Activated CD8-positive, alpha-beta memory T cell treated with anti-CD3 and anti-CD28 coated beads, Interleukin-2, amount 50 U/mL, for 48 hours (primary cell): ENCODE data around the gene CHCT1.
A peak's percentile ranks its signal among the peaks of the same experiment; 100 is the strongest.
"Not testable (repeated sequence)": the region's sequence is repeated elsewhere in the genome, so short reads cannot be mapped to it uniquely, and the experiment has no call there.

Experiments used
- DNase-seq: peaks from one replicate; pipeline ENCODE4 v3.0.0-alpha.2; 2020

Gene CHCT1

GRCh38 chr17:60422162-60422665, at the start of gene CHCT1:
Gene CHCT1, plus strand, starts transcription at chr17:60422489. Its CDS starts 104 bp downstream, at chr17:60422593.
- no peak for DNase-seq

GRCh38 chr17:60372790-60373483, 49.4 kb upstream of the CHCT1 start:
- no peak for DNase-seq

GRCh38 chr17:60378187-60378586, 44.1 kb upstream of the CHCT1 start:
- DNase-seq, result not testable (repeated sequence)

GRCh38 chr17:60379461-60379860, 42.8 kb upstream of the CHCT1 start:
- DNase-seq, result not testable (repeated sequence)

- DNase-seq, result no peak
Observed at GRCh38 chr17:60381958-60382357, 40.3 kb upstream of the CHCT1 start.

- no peak for DNase-seq
Observed at GRCh38 chr17:60383379-60383778, 38.9 kb upstream of the CHCT1 start.

GRCh38 chr17:60384921-60385320, 37.4 kb upstream of the CHCT1 start:
- DNase-seq, result not testable (repeated sequence)

GRCh38 chr17:60386147-60387058, 35.9 kb upstream of the CHCT1 start:
- DNase-seq, result no peak

- no peak for DNase-seq
Observed at GRCh38 chr17:60387666-60388065, 34.6 kb upstream of the CHCT1 start.

GRCh38 chr17:60388742-60389141, 33.5 kb upstream of the CHCT1 start:
- no peak for DNase-seq

- DNase-seq, result no peak
Observed at GRCh38 chr17:60390186-60390585, 32.1 kb upstream of the CHCT1 start.

- DNase-seq, result peak; percentile 65
Observed at GRCh38 chr17:60390925-60391470, 31.3 kb upstream of the CHCT1 start.

GRCh38 chr17:60391471-60392041, 30.7 kb upstream of the CHCT1 start:
- DNase-seq, result no peak

- peak; percentile 97 for DNase-seq
Observed at GRCh38 chr17:60392042-60392844, 30.0 kb upstream of the CHCT1 start, which contains the start of gene USP32. Gene USP32, minus strand, starts transcription at chr17:60392133. Its CDS starts 194 bp downstream, at chr17:60391939.

- DNase-seq, result peak; percentile 63
Observed at GRCh38 chr17:60392845-60393702, 29.2 kb upstream of the CHCT1 start.

- no peak for DNase-seq
Observed at GRCh38 chr17:60393840-60394723, 28.2 kb upstream of the CHCT1 start.

- DNase-seq, result no peak
Observed at GRCh38 chr17:60395508-60396065, 26.7 kb upstream of the CHCT1 start.

- DNase-seq, result no peak
Observed at GRCh38 chr17:60396412-60396811, 25.9 kb upstream of the CHCT1 start.

GRCh38 chr17:60398227-60398959, 23.9 kb upstream of the CHCT1 start:
- no peak for DNase-seq
